DMS53 treated with DMSO at 0.1 percent for 48 hours (cell line): ENCODE results near the gene DGKE.

Source experiments
- DNase-seq: peaks from one replicate; lab custom pipeline; 2025; ENCODE audit not compliant: unreplicated experiment; lab: John Stamatoyannopoulos, UW

The DGKE gene

DNA sequence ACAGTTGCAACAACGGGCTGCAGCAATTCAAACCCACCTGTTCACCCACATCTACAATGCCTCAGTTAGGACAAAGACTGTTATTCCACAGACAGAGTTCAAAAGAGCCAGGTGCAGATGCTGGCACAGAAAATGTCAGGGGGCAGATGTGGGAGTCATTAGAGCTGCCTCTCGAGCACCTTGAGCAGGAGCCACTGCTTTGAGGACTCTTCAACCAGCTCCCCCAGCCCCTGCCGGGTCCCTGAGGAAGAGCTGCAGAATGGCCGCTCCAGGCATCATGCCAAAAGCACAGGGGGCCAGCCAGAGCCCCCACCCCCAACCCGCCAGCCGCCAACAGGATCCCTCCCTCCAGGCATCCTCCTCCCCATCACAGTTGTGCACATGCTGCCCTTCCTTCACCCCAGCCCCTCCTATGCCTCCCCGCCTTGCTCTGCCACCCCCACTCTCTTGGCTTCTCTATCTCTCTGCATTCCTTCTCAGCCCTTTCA, 21.0 kb upstream of the DGKE start:
- DNase-seq: no peak

DNA sequence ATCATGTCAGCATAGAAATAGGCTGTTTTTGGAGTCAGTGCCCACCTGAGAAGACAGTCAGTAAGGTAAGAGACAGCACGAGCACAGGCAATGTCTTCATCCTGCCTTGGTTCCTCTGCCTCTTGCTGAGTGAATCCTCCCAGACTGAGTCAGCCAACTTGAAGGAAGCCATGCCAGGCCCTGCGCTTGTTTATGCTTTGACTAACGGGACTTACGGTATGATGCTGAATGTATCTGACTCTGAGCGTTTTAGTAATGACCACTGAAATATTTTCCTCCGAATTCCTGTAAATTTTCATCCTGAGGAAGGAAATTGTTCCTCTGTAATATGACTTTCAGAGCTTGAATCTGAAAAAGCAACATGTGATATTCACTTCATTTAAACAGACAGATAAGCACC, 18.2 kb upstream of the DGKE start:
- no peak for DNase-seq

DNA sequence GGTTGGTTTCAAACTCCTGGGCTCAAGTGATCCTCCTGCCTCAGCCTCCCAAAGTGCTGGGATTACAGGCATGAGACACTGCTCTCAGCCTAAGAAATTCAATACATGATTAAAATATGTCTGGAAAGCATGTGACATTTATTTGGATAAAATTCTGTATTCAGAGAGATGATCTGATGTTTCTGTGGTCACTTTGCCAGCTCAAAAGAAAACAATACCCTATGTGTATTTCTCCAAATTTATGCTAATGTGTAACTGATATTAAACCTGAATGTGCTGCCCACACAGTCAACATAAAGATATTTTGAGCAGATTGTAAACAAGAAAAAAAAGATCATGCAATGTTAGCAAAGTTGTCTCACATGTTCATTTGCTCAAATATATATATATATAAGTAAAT, 16.9 kb upstream of the DGKE start:
- DNase-seq: no peak

DNA sequence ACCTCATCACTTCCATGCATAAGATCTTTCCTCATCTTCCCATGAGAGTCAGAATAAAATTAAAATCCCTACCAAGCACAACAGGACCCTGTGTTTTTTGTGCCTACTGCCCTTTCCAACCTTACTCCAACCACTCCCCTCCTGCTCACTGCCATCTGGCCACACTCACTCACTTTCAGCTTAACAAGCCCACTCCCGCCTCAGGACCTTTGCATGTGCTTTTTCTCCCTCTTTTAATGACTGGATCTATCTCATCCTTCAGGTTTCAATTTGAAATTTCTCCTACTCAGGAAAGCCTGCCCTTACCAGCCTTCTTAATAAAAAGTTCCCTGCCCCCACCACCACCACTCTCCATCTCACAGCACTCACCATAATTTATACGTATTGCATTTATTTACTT, 14.9 kb upstream of the DGKE start:
- DNase-seq: no peak

DNA sequence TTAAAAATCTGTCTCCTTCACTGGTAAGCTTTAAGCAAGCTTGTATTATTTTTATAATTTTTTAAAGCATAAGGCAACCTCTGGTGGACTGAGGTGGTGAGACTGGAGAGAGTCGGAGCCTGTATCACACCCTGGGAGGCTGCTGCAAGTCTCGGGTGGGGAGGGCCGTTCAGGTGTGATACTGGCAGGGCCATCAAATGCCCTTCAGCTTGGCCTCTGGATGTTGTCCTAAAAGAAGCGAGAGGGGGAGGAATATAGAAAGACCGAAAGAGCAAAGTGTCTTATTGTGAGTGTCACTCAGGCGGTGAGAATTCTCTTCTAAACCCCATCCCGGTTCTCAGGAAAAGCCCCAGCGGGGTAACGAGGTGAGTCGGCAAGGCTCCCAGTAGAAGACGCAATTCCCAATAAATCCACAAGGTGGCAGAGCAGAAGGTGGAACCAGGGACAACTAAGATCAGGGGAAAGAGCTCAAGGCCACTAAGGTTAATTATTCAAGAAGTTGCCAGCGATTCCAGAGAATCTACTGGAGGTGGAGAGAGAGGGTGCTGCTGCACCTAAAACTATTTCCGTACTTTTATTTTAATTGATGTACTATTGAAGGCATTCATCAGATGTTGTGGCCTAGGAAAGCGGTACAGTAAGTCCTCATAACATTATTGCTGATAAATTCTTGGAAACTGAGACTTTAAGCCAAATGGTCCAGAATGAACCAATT, 14.4 kb upstream of the DGKE start:
- DNase-seq: peak; percentile 45

DNA sequence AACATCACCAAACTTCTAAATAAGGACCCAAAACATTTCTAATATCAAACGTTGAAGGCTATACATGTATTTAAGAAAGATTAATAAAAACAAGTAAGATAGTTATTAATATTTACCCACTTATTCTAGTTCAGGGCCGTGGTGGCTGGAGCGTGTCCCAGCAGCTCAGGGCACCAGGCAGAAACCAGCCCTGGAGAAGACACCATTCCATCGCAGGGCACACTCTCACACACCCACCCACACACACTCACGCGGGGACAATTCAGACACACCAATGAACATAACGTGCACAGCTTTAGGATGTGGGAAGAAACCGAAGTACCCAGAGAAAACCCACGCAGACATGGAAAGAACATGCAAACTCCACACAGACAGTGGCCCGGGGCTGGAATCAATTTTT, 13.7 kb upstream of the DGKE start:
- no peak for DNase-seq

DNA sequence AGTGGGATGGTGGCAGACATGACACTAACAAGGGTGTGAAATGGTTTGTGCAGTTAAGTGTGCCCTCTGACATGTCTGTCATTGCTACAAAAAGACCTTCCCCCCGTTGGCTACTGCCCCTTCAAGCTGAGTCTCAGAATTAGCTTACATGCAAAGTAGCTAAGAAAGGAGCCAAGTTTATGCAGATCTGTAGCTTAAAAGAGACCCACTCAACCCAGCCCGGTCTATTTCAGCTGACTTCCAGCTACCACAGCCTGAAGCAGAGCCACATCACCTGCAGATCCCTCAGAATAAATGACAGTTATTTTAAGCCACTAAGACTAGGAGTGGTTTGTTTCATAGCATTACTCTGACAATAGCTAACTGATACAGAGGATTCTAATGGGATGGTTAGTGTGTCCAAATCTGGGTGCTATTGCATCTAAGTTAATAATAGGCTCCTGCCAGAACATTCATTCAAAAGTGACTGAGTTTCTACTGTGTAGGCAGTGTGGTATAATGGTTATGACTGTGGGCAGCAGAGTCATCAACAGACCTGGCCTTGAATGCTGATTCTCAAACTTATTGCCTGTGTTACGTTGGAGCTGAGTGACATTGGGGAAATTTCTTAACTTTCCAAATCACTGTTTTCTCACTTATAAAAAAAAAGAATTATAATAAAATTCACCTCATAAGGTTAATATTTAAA, 12.0 kb upstream of the DGKE start:
- no peak for DNase-seq

DNA sequence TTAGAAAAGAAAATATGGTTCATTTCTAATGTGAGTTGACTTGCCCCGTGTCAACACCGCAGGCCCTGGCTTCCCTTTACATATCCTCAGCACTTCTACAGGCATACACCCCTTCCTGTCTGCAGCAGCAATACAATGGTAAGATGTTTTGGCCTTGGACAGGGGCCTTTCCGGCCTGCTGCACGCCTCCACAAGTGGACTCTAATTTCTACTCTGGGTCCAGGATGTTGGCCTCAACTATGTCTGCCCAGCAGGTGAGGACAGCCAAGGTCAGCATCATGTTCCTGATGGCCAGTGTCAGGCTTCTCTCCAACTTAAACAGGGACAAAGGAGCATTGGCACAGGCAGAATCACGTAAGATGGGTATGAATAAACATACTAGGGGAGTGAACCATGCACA, 11.2 kb upstream of the DGKE start:
- DNase-seq: no peak

DNA sequence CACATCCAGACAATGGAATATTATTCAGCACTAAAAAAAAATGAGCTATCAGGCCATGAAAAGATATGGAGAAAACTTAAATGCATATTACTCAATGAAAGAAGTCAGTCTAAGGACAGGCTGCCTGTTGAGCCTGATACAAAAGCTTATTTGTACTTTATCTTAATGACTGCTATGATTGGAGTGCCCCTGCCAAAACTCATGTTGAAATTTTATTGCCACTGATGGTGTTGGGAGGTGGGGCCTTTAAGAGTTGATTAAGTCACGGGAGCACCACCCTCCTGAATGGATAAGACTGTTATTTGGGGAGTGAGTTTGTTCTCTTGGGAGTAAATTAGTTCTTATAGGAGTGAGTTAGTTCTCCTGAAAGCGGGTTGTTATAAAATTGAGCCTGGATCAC, 10.1 kb upstream of the DGKE start:
- DNase-seq: no peak

DNA sequence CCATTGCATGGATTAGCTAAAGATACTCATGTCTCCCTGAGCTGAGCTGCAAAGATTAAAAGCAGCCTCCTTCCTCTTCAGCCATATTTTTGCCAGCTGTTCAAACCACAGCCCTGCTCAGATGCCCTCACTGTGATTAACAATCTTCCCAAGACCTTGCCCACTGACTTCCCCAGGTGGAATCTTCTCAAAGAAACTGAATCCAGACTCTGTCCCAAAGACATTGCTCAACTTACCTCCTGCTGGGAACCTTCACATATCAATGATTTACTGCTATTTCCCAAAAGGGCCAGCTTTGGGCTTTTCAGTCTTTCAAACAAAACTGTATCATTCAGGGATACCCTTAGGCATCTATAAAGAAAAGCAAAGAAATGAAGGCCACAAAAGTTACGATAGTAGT, 9.4 kb upstream of the DGKE start:
- no peak for DNase-seq

DNA sequence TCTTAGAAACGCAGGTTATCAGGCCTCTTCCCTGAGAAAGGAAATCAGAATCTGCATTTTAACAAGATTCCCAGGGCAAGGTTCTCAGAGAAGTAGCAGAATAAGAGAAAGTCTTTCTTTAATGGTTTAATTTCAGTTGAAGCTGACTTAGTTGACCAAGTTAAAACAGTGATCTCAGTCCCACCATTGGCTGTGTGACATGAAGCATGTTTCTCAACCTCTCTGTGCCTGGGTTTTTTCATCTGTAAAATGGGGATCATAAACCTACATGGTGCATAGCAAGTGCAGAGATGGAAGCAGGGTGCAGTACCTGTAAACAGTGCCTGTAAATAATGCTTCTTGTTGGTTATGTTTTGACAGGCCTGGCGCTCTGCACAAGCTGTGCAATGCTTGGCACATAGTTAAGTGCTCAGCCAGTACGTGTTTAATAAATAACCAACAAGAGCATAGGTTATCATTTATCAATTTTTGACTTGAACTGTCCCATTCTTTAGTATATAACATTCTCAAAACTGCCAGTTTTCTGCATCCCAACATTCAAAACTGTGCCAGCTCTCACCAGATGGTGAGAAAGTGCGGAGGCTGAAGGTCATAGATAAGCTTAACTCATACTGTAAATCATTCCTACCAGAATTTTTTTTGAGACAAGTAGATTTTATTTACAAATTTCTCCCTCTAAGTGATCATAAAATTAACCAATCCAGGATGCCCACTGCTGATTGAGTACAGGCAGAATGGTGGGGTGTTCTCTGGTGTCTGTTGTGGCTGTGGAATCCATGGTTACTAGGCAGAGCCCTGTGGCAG, 7.1 kb upstream of the DGKE start:
- no peak for DNase-seq

DNA sequence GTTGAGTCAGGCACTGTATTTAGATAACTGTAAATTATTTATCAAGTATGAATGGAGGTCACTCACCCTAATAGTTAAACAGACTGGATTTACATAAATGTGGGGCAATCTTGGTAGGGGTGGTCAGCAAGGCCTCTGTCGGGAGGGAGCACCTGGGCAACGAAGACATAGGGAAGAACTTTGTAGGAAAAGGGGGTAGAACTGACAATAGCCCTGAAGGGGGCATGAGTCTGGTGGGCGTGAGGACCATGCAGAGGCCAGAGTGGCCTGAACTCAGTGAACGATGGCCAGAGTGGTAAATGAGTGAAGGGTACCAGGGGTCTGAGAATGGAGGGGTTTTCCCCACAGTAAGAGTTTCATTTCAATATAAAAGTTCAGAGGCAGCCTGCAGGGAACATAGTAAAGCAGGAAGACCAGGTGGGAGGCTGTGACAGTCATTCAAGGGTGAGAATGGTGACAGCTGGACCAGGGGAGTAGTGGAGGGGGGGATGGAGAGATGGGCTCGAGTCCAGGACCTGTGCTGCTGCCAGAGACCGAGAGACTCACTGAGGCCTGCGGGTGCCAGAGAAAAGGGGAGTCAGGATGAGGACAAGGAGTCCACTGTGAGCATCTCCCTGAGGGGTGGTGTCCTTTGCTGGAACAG, 3.1 kb upstream of the DGKE start:
- no peak for DNase-seq

DNA sequence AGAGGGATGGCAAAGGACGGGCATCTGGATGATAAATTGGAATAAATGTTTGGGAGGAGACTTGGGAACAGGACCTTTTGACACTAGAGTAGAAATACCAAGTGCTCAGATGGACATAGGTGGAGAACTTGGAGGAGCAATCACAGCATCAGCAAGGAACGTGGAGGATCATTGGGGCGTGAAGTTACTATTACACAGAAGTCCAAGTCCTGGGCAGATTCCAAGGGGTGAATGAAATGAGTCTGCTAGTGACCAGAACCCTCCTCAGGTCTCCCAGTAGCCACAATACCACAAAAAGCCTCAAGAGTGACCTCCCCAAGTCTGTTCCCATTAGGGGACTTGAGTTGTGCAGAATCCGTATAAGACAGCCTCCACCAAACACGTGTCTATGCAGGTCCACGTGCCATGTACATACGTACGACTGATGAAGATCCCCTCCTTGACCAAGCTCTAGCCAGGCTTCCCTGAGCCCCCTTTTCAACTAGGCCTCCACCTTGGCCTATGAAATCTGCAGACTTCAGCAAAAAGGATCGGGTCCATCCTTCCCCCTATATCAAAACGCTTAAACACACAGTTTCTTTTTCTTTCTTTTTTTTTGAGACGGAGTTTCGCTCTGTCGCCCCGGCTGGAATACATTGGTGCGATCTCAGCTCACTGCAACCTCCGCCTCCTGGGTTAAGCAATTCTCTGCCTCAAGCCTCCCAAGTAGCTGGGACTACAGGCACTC, 2.4 kb upstream of the DGKE start:
- DNase-seq: no peak

DNA sequence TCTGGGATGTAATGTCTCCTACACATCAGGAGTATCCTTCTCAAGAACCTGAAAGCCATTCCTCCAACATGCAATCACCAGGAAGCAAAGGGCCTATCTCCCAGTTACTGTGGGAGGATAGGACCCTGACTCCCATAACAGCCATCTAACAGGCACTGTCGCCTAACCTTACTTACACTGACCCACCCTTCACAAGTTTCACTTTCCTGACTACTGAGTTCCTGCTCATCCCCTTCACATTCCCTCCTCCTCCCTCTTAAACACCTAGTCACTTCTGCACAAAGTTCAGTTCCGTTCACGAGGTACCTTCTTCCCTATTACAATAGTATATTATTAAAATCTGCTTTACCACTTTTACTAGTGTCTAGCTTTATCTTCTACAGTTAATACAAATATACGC, 1.5 kb upstream of the DGKE start:
- DNase-seq: no peak

DNA sequence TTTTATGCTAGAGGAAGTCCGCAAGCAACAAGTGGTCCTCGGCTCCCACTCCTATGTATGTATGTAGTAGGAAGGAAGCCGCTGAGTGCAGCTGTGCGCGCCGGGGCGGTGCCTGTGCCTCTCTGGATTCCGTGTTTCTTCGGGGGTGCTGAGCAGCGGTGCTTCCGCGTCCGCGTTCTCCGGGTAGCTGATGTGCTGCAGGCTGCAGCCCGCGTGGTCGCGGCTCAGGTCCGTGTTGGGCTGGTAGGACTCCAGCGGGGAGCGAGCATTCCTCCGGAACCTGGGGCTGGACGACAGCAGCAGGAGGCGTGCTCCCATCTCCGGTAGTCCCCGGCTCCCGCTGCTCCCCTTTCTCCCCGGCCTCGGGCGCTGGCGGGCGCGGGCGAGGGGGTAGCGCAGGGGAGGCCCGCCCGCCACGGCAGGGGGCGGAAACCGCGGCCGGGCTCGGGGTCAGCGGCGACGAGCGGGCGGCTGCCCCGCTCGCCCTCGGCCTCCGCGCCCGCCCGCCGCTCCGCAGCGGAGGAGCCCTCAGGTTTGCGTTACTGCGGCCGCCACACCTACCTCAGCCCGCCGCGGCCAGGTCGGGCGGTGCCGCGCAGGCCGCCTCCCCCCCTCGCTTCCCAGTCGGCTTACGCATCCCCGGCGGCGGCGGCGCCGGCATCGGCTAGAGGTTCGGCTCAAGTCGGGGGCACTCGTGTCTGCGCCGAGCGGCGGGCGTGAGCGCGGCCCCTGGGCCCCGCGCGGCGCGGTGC, 718 bp upstream of the DGKE start:
- DNase-seq: peak; percentile 68

DNA sequence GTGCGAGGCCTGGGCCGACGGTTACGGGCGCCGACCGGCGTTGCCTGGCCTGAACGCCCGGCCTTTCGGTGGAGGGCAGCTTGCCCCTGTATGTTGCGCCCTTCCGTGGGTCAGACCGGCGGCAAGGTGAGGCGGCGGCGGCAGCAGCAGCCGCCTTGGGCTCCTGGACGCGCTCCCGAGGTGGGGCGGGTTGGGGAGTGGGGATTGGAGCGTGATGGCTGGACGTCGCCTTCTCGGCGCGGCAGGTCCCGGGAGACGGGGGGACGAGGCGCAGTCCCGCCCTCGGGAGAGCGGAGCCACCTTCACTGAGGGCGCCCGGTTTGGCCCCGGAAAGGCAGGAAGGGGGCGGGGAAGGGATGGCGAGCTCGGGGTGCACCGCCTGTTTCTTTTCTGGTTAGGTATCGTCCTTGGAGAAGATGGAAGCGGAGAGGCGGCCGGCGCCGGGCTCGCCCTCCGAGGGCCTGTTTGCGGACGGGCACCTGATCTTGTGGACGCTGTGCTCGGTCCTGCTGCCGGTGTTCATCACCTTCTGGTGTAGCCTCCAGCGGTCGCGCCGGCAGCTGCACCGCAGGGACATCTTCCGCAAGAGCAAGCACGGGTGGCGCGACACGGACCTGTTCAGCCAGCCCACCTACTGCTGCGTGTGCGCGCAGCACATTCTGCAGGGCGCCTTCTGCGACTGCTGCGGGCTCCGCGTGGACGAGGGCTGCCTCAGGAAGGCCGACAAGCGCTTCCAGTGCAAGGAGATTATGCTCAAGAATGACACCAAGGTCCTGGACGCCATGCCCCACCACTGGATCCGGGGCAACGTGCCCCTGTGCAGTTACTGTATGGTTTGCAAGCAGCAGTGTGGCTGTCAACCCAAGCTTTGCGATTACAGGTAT, 671 bp downstream of the DGKE start:
- peak; percentile 37 for DNase-seq

DNA sequence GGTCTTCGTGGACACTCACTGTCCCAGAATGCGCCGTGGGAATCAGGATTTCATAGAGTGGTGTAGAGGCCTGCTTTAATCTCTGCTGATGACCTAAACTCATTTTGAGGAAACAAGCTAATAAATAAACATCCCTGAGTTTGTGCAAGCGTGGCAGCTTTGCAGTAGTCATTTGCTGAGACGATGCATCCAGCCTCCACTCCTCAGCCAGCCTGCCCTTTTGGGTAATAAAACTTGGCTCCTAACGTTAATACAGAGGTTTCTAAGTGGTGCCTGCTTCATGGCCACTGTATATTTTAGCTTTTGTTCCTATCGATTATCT, 1.3 kb downstream of the DGKE start:
- DNase-seq: no peak

DNA sequence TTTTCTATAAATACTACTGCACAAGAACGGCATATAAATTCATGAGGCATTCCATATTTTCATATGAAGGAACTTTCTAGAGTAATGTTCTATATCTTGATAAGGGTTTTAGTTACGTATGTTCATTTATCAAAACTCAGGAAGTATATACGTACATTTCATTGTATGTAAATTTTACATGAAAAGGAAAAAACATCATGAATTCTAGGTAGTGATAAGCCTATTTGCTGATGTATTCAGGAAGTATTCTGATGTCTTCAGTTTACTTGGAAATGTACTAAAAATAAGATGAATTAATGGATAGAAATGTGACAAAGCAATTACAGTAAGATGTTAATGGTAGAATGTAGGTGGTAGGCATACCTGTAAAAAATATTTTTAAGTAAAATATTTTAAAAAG, 4.7 kb downstream of the DGKE start:
- no peak for DNase-seq

DNA sequence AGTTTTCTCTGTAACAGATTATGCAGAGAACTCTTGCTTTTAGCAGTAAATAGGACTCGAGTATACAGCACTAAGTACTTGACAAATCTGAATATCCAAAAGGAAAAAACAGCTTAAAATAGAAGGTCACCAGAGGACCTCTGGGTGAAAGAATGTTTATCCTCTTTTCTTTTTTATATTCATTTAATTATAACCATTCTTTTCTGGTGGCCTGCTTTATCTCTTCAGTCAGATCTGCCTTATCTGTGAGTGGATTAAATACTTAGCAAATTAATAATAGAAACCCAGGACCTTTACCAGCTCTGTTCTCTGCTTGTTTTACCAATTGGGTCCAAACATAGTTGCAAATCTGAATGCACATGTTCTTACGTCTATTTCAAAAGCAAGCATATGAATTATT, 8.6 kb downstream of the DGKE start:
- DNase-seq: no peak
